GM18498 (cell line): ENCODE data around the gene DYNC1LI2.
"Not testable (repeated sequence)": the region's sequence is repeated elsewhere in the genome, so short reads cannot be mapped to it uniquely, and the experiment has no call there.

Experiments
- ATAC-seq: cut with Tn5 transposase; IDR thresholded peaks from one replicate; pipeline ENCODE4 v1.9.1; 2021; ENCODE audit warnings: mild to moderate bottlenecking, moderate library complexity; ENCODE audit not compliant: unreplicated experiment

The DYNC1LI2 gene

DNA sequence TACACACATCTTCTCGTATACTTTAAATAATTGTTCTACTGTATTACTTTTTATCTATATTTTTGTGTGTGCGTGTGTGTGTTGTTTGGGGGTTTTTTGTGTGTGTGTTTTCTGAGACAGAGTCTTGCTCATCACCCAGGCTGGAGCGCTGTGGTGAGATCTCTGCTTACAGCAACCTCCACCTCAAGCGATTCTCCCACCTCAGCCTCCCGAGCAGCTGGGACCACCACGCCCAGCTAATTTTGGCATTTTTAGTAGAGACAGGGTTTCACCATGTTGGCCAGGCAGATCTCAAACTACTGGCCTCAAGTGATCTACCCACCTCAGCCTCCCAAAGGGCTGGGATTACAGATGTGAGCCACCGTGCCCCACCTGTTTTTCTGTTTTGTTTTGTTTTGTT is 53.4 kb downstream of the DYNC1LI2 start:
- no peak for ATAC-seq

DNA sequence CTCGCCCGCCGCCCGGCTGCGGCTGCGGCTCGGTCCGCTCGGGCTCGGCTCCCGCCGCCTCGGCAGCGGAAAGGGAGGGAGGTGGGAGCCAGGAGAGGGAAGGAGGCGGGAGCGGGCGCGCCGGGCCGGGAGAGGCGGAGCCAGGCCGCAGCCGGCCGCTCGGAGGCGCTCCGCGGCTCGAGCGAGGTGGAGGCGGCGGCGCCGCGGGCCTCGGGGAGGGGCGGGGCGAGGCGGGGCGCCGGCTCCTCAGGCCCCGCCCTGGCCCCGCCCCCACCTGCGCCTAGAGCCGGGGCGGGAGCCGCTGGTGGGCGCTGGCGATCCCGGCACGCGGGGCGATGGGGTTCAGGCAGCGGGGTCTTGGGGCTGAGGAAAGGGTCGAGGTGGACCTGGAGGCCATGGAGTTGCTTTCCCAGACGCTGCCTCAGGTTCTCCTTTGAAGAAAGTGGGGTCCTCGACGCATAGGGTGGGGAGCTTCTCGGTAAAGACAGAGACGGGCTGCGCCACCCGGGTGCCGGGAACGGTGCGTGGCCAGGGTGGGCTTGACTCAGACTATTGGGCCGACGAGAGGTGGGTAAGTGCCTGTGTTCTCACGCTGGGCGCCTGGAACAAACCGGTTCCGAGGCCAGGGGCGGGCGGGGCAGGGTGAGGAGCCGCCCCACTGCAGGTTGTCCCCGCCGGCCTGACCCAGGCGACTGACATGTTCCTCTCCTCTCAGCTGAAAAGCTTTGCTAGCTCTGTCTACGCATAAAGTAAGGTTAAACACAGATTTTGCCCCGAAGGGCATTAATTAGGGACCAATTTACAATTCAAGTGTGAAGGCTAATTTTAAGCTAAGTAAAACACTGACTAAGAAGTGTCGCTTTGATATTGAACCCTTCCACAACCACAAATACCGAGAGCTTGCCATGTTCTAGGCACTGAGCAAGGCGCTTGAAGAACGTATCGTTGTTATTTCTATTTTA is 54.5 kb downstream of the DYNC1LI2 start, which contains the start of gene CMTM4:
Gene CMTM4, minus strand, starts transcription at position 75 of the 962 bp plus-strand sequence. CDS start 218 bp downstream, outside the sequence.
- ATAC-seq = peak; percentile 93

DNA sequence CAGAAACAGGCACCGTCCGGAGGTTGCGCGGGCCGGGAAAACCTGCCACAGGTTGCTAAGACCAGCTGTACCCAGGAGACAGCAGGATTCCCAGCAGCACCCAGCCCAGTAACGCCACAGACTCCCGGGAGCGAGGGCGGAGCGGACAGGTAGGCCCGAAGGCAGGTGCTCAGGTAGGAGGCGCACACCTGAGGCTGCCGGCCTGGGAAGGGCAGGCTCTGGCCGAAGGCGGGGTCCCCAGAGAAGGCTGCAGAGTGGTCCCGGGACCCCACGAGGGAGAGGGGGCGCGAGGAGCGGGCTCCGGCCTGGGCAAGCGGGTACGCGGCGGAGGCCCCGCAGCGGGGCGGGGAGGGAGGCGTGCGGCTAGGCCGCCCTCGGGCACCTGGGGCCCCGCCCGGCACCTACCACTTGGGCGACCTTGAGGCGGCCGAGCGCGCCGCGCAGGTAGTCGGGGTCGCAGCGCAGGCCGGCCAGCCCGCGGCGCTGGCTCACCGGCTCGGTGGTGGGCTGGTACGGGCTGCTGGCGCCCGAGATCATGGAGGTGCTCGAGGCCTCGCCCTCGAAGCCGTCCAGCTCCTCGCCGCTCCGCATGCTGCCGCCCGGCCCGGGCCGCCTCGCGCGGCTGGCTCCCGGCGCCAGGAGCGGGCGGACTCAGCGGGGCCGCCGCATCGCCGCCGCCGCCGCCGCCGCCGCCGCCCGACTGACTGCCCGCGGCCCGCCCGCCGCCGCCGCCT is 55.3 kb downstream of the DYNC1LI2 start:
- peak; percentile 3 for ATAC-seq

DNA sequence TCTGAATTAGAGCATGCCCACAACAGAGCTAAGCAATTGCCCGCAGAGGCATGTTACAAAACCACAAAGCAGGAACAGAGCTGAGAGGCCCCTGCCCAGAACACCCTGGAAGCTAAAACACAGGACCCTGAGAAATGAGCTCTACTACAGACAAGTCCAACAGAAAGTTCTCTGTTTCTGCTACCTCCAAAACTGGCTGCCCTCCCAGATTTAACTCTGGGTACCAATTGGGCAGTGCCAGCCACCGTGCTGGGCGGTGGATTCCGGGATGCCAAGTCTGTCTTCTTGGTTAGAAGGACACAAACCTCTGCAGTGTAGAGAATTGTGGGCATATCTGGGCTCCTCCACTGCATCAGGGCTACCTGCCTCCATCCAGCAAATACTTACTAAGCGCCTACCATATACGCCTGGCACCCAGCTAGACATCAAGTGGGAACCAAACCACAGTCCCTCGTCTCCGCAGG is 55.9 kb downstream of the DYNC1LI2 start:
- ATAC-seq = no peak

DNA sequence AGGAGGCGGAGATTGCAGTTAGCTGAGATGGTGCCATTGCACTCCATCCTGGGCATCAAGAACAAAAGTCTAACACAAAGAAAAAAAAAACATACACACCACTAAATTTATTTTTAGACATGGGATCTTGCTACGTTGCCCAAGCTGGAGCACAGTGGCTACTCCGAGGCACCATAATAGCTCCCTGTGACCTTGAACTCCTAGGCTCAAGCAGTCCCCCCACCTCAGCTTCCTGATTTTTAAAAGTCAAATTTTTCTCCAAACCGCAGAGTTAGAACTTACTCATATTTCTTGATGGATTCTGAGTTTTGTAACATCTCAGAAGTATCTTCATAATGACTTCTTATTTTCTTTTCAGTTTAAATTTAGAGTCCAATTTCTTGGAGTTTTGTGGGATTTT is 58.3 kb downstream of the DYNC1LI2 start:
- no peak for ATAC-seq

DNA sequence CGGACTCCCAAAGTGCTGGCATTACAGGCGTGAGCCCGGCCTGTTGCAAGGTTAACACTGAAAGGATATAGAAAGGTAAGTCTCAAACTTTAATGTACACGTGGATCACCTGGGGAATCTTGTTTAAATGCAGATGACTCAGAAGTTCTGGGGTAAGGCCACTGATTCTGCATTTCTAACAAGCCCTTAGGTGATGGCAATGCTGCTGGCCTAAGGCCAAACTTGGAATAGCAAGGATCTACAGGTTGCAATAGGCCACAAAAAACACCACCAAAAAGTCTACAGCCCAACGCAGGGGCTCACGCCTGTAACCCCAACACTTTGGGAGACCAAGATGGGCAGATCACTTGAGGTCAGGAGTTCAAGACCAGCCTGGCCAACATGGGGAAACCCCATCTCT is 59.1 kb downstream of the DYNC1LI2 start:
- no peak for ATAC-seq

DNA sequence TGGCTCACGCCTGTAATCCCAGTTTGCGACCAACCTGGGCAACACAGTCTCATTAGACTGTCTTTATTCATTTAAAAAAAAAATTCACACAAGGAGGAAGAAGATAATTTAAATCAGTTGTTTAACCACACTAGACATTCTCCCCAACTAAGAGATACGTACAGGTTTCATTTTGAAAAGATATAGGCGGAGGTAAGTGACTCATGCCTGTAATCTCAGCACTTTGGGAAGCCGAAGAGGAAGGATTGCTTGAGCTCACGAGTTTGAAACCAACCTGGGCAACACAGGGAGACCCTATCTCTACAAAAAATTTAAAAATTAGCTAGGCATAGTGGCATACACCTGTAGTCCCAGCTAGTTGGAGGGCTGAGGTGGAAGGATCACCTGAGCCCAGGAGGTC is 60.2 kb downstream of the DYNC1LI2 start:
- no peak for ATAC-seq

DNA sequence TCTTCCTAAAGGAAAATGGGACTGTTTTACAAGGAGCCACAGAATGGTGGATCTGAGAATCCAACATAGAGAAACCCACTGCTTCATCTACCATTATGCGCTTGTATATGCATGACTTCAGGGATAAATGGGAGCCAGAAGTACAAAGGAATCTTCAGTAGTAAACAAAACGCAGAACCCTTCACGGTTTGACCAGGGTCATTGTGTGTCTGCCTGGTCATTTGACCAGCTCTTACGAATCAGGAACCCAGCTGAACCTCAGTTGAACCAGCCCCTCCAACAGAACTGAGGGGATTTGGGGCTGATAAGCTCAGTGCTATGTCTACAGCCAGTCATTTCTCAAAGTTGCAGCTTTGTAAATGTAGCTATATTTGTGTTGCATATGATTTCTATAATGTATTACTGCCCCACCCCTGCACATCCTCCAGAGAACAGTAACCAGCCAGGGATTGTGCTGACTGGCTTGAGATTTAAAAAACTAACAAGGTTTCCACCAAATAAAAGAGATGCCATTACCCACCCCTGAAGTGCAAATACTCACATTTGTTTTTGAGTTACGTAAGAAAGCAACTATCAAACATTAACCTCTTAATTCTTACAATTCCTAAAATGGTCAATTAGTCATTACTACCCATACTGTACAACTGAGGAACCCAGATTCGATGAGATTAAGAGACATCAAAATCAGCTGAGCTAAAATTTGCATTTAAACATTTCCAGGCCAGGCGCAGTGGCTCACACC is 61.1 kb downstream of the DYNC1LI2 start:
- ATAC-seq = no peak

DNA sequence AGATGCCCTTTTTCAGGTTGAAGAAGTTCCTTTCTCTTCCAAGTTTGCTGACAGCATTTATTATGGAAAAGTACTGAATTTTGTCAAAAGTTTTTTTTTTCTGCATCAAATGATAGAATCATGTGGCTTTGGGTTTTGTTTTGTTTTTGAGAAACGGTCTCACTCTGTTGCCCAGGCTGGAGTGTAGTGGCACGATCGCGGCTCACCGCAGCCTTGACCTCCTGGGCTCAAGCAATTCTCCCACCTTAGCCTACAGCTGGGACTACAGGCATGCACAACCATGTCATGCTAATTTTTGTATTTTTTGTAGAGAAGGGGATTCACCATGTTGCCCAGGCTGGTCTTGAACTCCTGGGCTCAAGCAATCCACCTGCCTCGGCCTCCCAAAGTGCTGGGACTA is 62.1 kb downstream of the DYNC1LI2 start:
- no peak for ATAC-seq

DNA sequence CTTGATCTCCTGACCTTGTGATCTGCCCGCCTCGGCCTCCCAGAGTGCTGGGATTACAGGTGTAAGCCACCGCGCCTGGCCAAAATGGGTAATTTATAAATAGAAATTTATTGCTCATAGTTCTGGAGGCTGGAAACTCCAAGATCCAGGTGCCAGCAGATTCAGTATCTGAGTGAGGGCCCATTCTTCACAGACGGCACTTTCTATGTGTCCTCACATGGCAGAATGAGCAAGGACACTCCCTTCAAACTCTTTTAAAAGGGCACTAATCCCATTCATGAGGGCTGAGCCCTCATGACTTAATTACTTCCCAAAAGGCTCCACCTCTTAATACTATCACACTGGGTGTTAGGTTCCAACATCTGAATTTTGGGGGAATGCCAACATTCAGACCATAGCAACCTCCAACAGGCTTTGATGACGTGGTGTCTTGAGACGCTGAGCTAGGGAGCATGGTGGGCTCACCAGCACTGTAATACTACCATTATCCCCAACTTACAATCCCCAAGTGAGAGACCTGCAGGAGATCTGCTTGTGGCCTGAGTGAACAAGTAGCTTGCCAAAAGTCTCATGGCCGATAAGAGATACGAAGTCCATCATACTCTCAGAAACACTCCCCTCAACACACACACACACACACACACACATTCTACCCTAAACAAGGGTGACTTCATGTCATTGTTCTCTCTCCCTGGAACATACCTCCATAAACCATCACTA is 63.3 kb downstream of the DYNC1LI2 start:
- ATAC-seq = no peak

DNA sequence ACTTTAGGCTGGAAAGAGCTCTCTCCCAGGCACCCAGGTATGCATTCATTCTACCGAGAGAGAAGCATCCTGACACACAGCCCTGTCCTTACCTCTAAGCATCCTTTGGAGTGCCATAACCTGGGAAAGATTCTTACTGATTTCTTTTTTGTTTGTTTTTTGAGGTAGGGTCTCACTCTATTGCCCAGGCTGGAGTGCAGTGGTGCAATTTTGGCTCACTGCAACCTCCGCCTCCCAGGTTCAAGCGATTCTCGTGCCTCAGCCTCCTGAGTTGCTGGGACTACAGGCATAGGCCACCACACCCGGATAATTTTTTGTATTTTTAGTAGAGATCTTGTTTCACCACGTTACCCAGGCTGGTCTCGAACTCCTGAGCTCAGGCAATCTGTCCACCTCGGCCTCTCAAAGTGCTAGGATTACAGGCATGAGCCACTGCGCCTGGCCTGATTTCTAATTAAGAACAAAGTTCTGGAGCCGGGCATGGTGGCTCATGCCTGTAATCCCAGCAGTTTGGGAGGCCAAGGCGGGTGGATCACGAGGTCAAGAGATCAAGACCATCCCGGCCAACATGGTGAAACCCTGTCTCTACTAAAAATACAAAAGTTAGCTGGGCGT is 65.8 kb downstream of the DYNC1LI2 start:
- not testable (repeated sequence) for ATAC-seq

DNA sequence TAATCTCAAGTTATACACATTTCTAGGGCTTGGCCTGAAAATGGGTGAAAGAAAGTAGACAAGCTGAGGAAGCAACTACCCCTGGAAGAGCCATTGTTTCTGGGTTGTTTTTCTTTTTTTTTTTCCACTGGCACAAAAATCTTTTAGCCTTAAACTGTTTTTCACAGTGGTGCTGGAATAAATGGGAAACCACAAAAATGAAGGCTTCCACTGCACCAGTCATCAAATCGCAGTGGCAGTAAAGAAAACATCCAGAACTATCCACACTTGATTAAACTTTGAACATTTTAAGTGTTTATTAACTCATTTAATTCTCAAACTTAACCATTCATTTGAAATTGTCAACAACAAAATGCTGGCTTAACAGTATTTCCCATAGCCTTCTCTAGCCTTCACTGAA is 69.1 kb downstream of the DYNC1LI2 start:
- ATAC-seq = no peak

DNA sequence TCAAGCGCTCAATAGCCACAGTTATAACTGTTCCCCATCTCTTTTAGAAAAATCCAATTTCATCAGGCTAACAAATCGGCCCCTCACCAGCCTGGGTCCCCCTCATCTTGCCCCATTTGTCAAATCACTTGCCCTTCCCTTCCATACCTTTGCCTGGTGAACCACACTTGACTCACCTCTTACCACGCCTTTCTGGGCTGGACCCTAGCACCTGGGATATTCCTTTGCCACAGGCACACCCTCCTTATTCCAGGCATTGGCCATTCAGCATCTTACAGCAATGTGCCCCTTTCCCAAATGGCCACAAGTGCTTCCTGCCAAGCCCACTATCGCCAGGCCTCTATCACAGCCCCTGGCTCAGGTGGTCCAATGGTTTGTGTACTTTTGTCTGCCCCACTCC is 69.7 kb downstream of the DYNC1LI2 start:
- no peak for ATAC-seq

DNA sequence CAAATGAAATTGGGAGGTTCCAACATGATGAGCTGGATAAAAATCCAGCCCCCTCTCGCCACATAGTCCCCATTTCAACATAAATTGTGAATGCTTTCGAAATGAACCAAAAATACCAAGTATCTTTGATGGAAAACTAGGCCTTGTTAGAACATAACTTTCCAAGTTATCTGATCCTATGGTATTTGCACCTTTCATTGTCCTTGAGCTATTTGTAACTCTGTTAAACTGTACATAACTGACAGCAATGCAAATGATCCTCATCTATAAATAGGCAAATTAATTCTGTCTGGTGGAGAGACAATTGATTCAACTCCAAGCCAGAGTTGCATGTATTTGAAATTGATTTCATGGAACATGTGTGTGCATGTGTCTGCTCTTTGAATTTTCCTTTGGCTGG is 73.1 kb downstream of the DYNC1LI2 start:
- no peak for ATAC-seq

DNA sequence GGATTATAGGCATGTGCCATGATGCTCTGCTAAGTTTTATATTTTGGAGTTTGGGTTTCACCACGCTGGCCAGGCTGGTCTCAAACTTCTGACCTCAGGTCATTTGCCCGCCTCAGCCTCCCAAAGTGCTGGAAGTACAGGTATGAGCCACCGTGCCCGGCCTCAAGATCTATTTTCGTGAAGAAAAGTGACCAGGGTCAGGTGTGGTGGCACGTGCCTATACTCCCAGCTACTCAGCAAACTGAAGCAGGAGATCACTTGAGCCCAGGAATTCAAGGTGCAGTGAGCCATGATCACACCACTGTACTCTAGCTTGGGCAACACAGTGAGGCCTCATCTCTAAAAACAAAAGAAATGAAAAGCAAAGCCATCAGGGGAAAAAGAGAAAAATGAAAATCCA is 73.6 kb downstream of the DYNC1LI2 start:
- ATAC-seq = no peak

DNA sequence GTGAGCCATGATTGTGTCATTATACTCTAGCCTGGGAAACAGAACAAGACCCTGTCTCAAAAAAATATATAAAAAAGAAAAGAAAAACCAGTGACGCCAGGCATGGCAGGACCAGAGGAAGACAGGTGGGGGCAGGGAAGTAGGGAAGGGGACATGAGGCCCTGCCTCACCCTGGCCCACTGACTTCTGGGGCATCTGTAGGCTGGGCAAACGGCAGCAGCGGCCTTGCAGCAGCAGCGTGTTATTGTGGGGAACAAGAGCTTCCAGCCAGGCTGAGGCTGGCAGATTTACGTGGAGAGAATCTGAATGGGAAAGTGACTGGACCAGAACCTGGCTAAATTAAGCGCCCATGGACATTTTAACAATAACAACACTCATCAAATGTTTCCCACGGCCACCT is 74.2 kb downstream of the DYNC1LI2 start:
- ATAC-seq = no peak

DNA sequence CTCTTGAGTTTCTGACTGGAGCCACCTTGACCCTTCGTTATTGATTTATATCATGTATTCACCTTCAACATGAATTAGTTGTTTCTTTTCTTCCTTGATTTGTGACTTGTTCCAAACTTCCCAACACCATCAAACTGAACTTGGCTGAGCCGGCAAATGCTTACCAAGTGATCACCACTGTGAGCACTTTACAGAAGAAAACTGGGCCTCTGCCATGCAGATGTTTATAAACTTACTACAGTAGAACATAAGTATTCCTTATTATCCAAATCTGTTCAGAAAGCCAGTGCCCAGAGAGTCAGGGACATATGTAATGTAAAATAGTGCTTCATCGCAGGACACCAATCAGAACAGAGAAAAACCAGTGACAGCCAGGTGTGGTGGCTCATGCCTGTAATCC is 74.8 kb downstream of the DYNC1LI2 start:
- no peak for ATAC-seq

DNA sequence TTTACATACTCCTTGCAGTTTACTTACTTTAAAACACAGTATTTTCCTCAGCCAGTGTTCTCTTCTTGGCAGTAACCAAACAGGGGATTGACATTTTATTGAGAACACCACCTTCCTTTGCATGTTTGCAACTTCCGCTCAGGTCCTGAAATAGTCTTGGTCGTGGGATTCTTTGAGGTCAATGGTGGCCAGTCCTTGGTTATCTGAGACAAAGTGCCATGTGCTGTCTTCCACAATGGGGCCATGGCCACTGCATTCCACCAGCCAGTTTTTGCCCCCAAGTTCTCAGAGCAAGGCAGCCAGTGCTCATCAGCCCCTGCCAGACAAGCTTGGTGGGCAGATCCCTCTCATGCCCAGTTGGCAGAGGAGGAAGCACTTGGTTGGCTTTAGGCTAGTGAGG is 77.7 kb downstream of the DYNC1LI2 start:
- ATAC-seq = no peak
